H1 (cell line): ENCODE data around the gene CITED1. TPM values are rescaled to one million over a fixed set of nuclear protein-coding genes. Genes with fewer than 3 reads are reported as not detected.

Source experiments
- CTCF ChIA-PET: fragments of 300-600 bp; sonication (Branson Sonifier 250); formaldehyde crosslinking; loops from one replicate; lab custom pipeline; 2021; ENCODE audit not compliant: partially characterized antibody; lab: Charles Lee
- POLR2A ChIA-PET: fragments of 300-600 bp; sonication (Branson Sonifier 250); formaldehyde crosslinking; loops from one replicate; lab custom pipeline; 2021; ENCODE audit warnings: inconsistent platforms; ENCODE audit not compliant: partially characterized antibody; lab: Charles Lee
- DNase-seq, 2 experiments: peaks; one replicate each; pipeline versions ENCODE4 v3.0.0 to v3.0.0-alpha.2; 2010 to 2022; ENCODE audit warnings: low spot score in 2 of 2, low read depth in 1 of 2, mixed read lengths in 1 of 2
- FAIRE-seq: peaks from 2 replicates; lab custom pipeline; 2011; peaks lifted over from hg19 to GRCh38; lab: Jason Lieb, UNC
- H2AFZ ChIP-seq: 2 replicates; pipeline ENCODE4 v1.8.1; 2012; ENCODE audit warnings: low read length, inconsistent platforms
- H2AK5ac ChIP-seq: 2 replicates; pipeline ENCODE4 v1.6.1; 2013; ENCODE audit warnings: low read depth, low read length
- H2BK120ac ChIP-seq: replicated peaks from 2 replicates; pipeline ENCODE3; 2013; ENCODE audit warnings: low read depth, low read length, inconsistent platforms
- H2BK12ac ChIP-seq: 2 replicates; pipeline ENCODE4 v1.6.1; 2013; ENCODE audit warnings: low read depth, low read length
- H2BK15ac ChIP-seq: 2 replicates; pipeline ENCODE4 v1.6.1; 2013; ENCODE audit warnings: low read length
- H2BK20ac ChIP-seq: 2 replicates; pipeline ENCODE4 v1.6.1; 2013; ENCODE audit warnings: low read length
- H2BK5ac ChIP-seq: 2 replicates; pipeline ENCODE4 v1.6.1; 2013; ENCODE audit warnings: low read depth, low read length
- H3K14ac ChIP-seq: 2 replicates; pipeline ENCODE4 v1.6.1; 2013; ENCODE audit warnings: inconsistent platforms; ENCODE audit not compliant: insufficient read length
- H3K18ac ChIP-seq: 2 replicates; pipeline ENCODE4 v1.6.1; 2013; ENCODE audit warnings: low read length; ENCODE audit errors: extremely low read depth
- H3K23ac ChIP-seq: 2 replicates; pipeline ENCODE4 v1.6.1; 2013; ENCODE audit warnings: inconsistent platforms; ENCODE audit not compliant: insufficient read length
- H3K23me2 ChIP-seq: 2 replicates; pipeline ENCODE4 v1.6.1; 2013; ENCODE audit warnings: low read depth, low read length
- H3K27ac ChIP-seq: 2 replicates; pipeline ENCODE4 v1.6.1; 2011; ENCODE audit warnings: low read depth, low read length, inconsistent platforms
- H3K27me3 ChIP-seq, 4 experiments: replicated peaks in 1 of 4; 1 replicate in 1 of 4; 2 replicates in 3 of 4; pipeline versions ENCODE4 v1.6.1 to v1.8.1; 2011 to 2013; ENCODE audit warnings: low read length in 3 of 4, mild to moderate bottlenecking in 3 of 4, inconsistent platforms in 2 of 4, mixed read lengths in 2 of 4, moderate library complexity in 1 of 4; ENCODE audit not compliant: control insufficient read depth in 3 of 4, insufficient read depth in 3 of 4; ENCODE audit errors: extremely low read depth in 1 of 4
- H3K36me3 ChIP-seq, 4 experiments: 2 replicates each; pipeline versions ENCODE4 v1.6.1 to v1.8.1; 2011 to 2013; ENCODE audit warnings: mild to moderate bottlenecking in 4 of 4, low read length in 3 of 4, moderate library complexity in 2 of 4, control low read depth in 1 of 4, inconsistent platforms in 1 of 4; ENCODE audit not compliant: insufficient read depth in 4 of 4, control insufficient read depth in 2 of 4
- H3K4ac ChIP-seq: replicated peaks from 2 replicates; pipeline ENCODE3; 2013; ENCODE audit warnings: low read length, low read depth, mixed read lengths, inconsistent platforms; ENCODE audit not compliant: insufficient read length
- H3K4me1 ChIP-seq, 4 experiments: replicated peaks in 1 of 4; 1 replicate in 1 of 4; 2 replicates in 3 of 4; pipeline versions ENCODE4 v1.6.1 to v1.8.1; 2011 to 2013; ENCODE audit warnings: low read length in 3 of 4, inconsistent platforms in 2 of 4, mixed read lengths in 1 of 4; ENCODE audit not compliant: insufficient read depth in 4 of 4, control insufficient read depth in 3 of 4
- H3K4me2 ChIP-seq, 2 experiments: 2 replicates each; pipeline versions ENCODE4 v1.6.1 to v1.8.1; 2011 to 2013; ENCODE audit warnings: low read depth in 2 of 2, low read length in 2 of 2, control low read depth in 1 of 2, inconsistent platforms in 1 of 2, mild to moderate bottlenecking in 1 of 2; ENCODE audit not compliant: insufficient read depth in 1 of 2
- H3K4me3 ChIP-seq, 4 experiments: fragments of 200-600, 300-600 bp in 1 of 4; sonication (generic), shearing (Covaris generic), sonication (Bioruptor Twin) in 1 of 4; 2 replicates each; pipeline versions ENCODE4 v1.5.1 to v1.8.1; 2011 to 2016; ENCODE audit warnings: low read length in 4 of 4, low read depth in 3 of 4, control low read depth in 2 of 4, inconsistent platforms in 2 of 4, mild to moderate bottlenecking in 2 of 4, mixed read lengths in 1 of 4, moderate library complexity in 1 of 4; ENCODE audit not compliant: insufficient read depth in 2 of 4; ENCODE audit errors: extremely low read depth in 1 of 4
- H3K56ac ChIP-seq: replicated peaks from 2 replicates; pipeline ENCODE3; 2013; ENCODE audit warnings: low read depth, mild to moderate bottlenecking, mixed read lengths, low read length, inconsistent platforms; ENCODE audit not compliant: insufficient read length
- H3K79me1 ChIP-seq: 2 replicates; pipeline ENCODE4 v1.6.1; 2013; ENCODE audit warnings: low read depth, low read length, control low read depth
- H3K79me2 ChIP-seq, 2 experiments: 2 replicates each; pipeline versions ENCODE4 v1.6.1 to v1.8.1; 2012 to 2013; ENCODE audit warnings: low read length in 2 of 2, mild to moderate bottlenecking in 2 of 2, inconsistent platforms in 1 of 2; ENCODE audit not compliant: insufficient read depth in 2 of 2, control insufficient read depth in 1 of 2
- H3K9ac ChIP-seq, 4 experiments: replicated peaks in 1 of 4; 1 replicate in 1 of 4; 2 replicates in 3 of 4; pipeline versions ENCODE4 v1.6.1 to v1.8.1; 2011 to 2013; ENCODE audit warnings: low read depth in 3 of 4, low read length in 3 of 4, control low read depth in 2 of 4, mild to moderate bottlenecking in 2 of 4, moderate library complexity in 2 of 4, inconsistent platforms in 1 of 4; ENCODE audit errors: extremely low read depth in 1 of 4
- H3K9me3 ChIP-seq, 2 experiments: 2 replicates each; pipeline versions ENCODE4 v1.6.1 to v1.8.1; 2012 to 2013; ENCODE audit warnings: mild to moderate bottlenecking in 2 of 2, moderate library complexity in 2 of 2, control low read depth in 1 of 2, inconsistent platforms in 1 of 2, low read depth in 1 of 2, low read length in 1 of 2, mixed read lengths in 1 of 2; ENCODE audit not compliant: insufficient read depth in 2 of 2
- H4K20me1 ChIP-seq, 2 experiments: replicated peaks in 1 of 2; 2 replicates each; pipeline versions ENCODE3 to v1.8.1; 2011 to 2013; ENCODE audit warnings: inconsistent platforms in 2 of 2, low read length in 2 of 2, mild to moderate bottlenecking in 1 of 2; ENCODE audit not compliant: insufficient read depth in 2 of 2, control insufficient read depth in 1 of 2
- H4K5ac ChIP-seq: 2 replicates; pipeline ENCODE4 v1.6.1; 2013; ENCODE audit warnings: low read length, low read depth, mixed read lengths, inconsistent platforms; ENCODE audit not compliant: insufficient read length
- H4K8ac ChIP-seq: 2 replicates; pipeline ENCODE4 v1.8.0; 2013; ENCODE audit warnings: mild to moderate bottlenecking, moderate library complexity, low read length, inconsistent platforms; ENCODE audit not compliant: insufficient read depth; ENCODE audit errors: extremely low read depth
- H4K91ac ChIP-seq: replicated peaks from 2 replicates; pipeline ENCODE3; 2013; ENCODE audit warnings: low read length, mixed read lengths, inconsistent platforms; ENCODE audit not compliant: insufficient read length
- ASH2L ChIP-seq: fragments of 200-600, 300-600 bp; sonication (generic); IDR thresholded peaks from one replicate; pipeline ENCODE4 v1.7.1; 2017; ENCODE audit warnings: low read length
- ATF2 ChIP-seq: IDR thresholded peaks from 2 replicates; pipeline ENCODE4 v1.6.1; 2012; ENCODE audit warnings: low read length, inconsistent platforms
- BRCA1 ChIP-seq: IDR thresholded peaks from 2 replicates; pipeline ENCODE4 v1.6.1; 2012; ENCODE audit warnings: low read depth, low read length, improper control_type of control experiment
- CREB1 ChIP-seq: IDR thresholded peaks from 2 replicates; pipeline ENCODE4 v1.6.1; 2012; ENCODE audit warnings: inconsistent platforms
- EZH2 ChIP-seq: fragments of 200-600 bp; sonication (generic); IDR thresholded peaks from 2 replicates; pipeline ENCODE4 v1.7.1; 2012; ENCODE audit warnings: low read depth, mild to moderate bottlenecking, moderate library complexity, low read length, inconsistent platforms; ENCODE audit not compliant: severe bottlenecking
- GABPA ChIP-seq: IDR thresholded peaks from 2 replicates; pipeline ENCODE4 v1.6.1; 2011; ENCODE audit warnings: mild to moderate bottlenecking, low read length, moderate library complexity, borderline replicate concordance; ENCODE audit not compliant: insufficient read depth
- KDM4A ChIP-seq: IDR thresholded peaks from one replicate; pipeline ENCODE4 v1.7.1; 2012; ENCODE audit warnings: low read depth, mild to moderate bottlenecking, moderate library complexity, low read length, inconsistent platforms; ENCODE audit not compliant: severe bottlenecking
- SAP30 ChIP-seq: fragments of 300-600 bp; sonication (generic); IDR thresholded peaks from 2 replicates; pipeline ENCODE4 v1.7.1; 2012; ENCODE audit warnings: low read length, moderate library complexity, mild to moderate bottlenecking, inconsistent platforms; ENCODE audit not compliant: insufficient read depth, insufficient replicate concordance
- SIX5 ChIP-seq: IDR thresholded peaks from 2 replicates; pipeline ENCODE4 v1.6.1; 2011; ENCODE audit warnings: mild to moderate bottlenecking, low read depth, low read length
- SP1 ChIP-seq: IDR thresholded peaks from 2 replicates; pipeline ENCODE4 v1.6.1; 2011; ENCODE audit warnings: low read depth, low read length
- TAF7 ChIP-seq: optimal IDR thresholded peaks from 2 replicates; pipeline ENCODE3; 2011; ENCODE audit warnings: low read depth, mild to moderate bottlenecking, inconsistent platforms, low read length, moderate library complexity, borderline replicate concordance
- WGBS, 2 experiments: shearing (Covaris generic) in 1 of 2; methylation state at CpG; one replicate each; pipeline versions ENCODE4 v1.1.6 to v1.1.7; 2013 to 2015; ENCODE audit warnings: low lambda C conversion rate in 2 of 2, mixed read lengths in 2 of 2, inconsistent platforms in 1 of 2, low coverage in 1 of 2, missing lambda C conversion rate in 1 of 2; ENCODE audit not compliant: insufficient replicate concordance in 2 of 2, insufficient coverage in 1 of 2, insufficient read length in 1 of 2; ENCODE audit errors: extremely low coverage in 1 of 2, missing lambda C conversion rate in 1 of 2; 5-methylcytosine and 5-hydroxymethylcytosine counted together
- polyA plus RNA-seq, 7 experiments: library from polyadenylated mRNA; depleted of rRNA in 3 of 7; stranded (reverse) in 5 of 7; unstranded in 2 of 7; fragments of >200 nt in 5 of 7; fragments of 200-250 nt in 2 of 7; gene quantifications; 1 replicate in 5 of 7; 2 replicates in 1 of 7; 4 replicates in 1 of 7; pipeline versions ENCODE4 v1.2.1 to v1.2.3, GENCODE V29; 2011 to 2013; ENCODE audit warnings: missing spikeins in 2 of 7, mixed read lengths in 2 of 7
- total RNA-seq: library from RNA; stranded (reverse); fragmentation: NEBNext Ultra II Directional; extraction: Animal tissue kit (Norgen Biotek cat#: 25700); gene quantifications from 2 replicates; pipeline ENCODE4 v1.2.1, GENCODE V29; 2021

CITED1 gene
- total and polyA plus RNA-seq, 2 of the 8 experiments (the other 6 are each of a cell fraction or from before 2014, with no cell fraction given): 1.2 to 2.4 TPM

- Histone ChIP-seq H2AK5ac (no peak overlapping the region), H4K91ac (no peak overlapping the region), H3K4ac (no peak overlapping the region), H3K23ac (no peak overlapping the region), H3K18ac (no peak overlapping the region), H3K14ac (no peak overlapping the region), H2BK5ac (no peak overlapping the region), H2BK15ac (no peak overlapping the region), H2BK120ac (no peak overlapping the region), H3K4me2 (no peak overlapping the region), H3K9me3 (no peaks in the 10 kb centered on the region), H2BK12ac (no peak overlapping the region), H3K9ac (no peak overlapping the region), H3K27ac (no peak overlapping the region), H3K56ac (no peak overlapping the region), H4K20me1 (no peaks in the 10 kb centered on the region), H3K36me3 (no peaks in the 10 kb centered on the region), H4K5ac (no peak overlapping the region), H3K79me2 (no peaks in the 10 kb centered on the region), H2AFZ (no peak overlapping the region), H3K79me1 (no peaks in the 10 kb centered on the region), H3K27me3 (no peaks in the 10 kb centered on the region), H3K4me1 (peaks cover 0 to 3% (median 1%) of the 10 kb centered on the region in 4 experiments; a peak in 1 of 7 replicates), H2BK20ac (no peak overlapping the region), H3K4me3 (no peak overlapping the region), H3K23me2 (no peaks in the 10 kb centered on the region), H4K8ac (no peak overlapping the region)
- ChIA-PET CTCF (interaction anchor here (0.7 to 1.2 kb wide), 3 partner anchors 10 to 88 kb away, joined by 3 read pairs; no protein-coding TSS in a partner anchor), POLR2A (interaction anchor here (1.1 kb wide), 2 partner anchors 88 to 141 kb away, joined by 3 read pairs; partner anchors contain the start of gene ERCC6L)
- DNase-seq (no peak), FAIRE-seq (peak; percentile 65)
- WGBS, 2 experiments: 81% methylated on average over 7 of the region's 8 CpGs; no CpG with 5 or more reads in 1 of the 2 experiments
- no peak for TF ChIP-seq EZH2
- TF ChIP-seq SAP30: no peak
- no peak for TF ChIP-seq ASH2L
- no peak for TF ChIP-seq CREB1
- no peak for TF ChIP-seq TAF7
- TF ChIP-seq SP1: no peak
- TF ChIP-seq SIX5: no peak
- no peak for TF ChIP-seq BRCA1
- no peak for TF ChIP-seq KDM4A
- TF ChIP-seq GABPA: no peak
- TF ChIP-seq ATF2: no peak
Measured at GRCh38 chrX:72326605-72327300, 21.0 kb upstream of the CITED1 start.
